Astrocyte (in vitro differentiated cells and primary cell): ENCODE measurements around the gene CEP41. TPM values are rescaled to one million over a fixed set of nuclear protein-coding genes. Genes with fewer than 3 reads are reported as not detected.
A peak's percentile ranks its signal among the peaks of the same experiment; 100 is the strongest.

ENCODE experiments used
- DNase-seq: peaks from one replicate; pipeline ENCODE4 v3.0.0-alpha.2; 2010; ENCODE audit warnings: low read depth
- FAIRE-seq: peaks from 2 replicates; lab custom pipeline; 2011; peaks lifted over from hg19 to GRCh38; lab: Jason Lieb, UNC
- H2AFZ ChIP-seq: 2 replicates; pipeline ENCODE4 v1.6.0; 2012; ENCODE audit warnings: low read depth, low read length, inconsistent platforms
- H3K27ac ChIP-seq: 2 replicates; pipeline ENCODE4 v1.5.1; 2011; ENCODE audit warnings: low read depth, low read length, inconsistent platforms
- H3K27me3 ChIP-seq: 2 replicates; pipeline ENCODE4 v1.6.0; 2011; ENCODE audit warnings: low read length, inconsistent platforms; ENCODE audit not compliant: insufficient read depth
- H3K36me3 ChIP-seq: 2 replicates; pipeline ENCODE4 v1.5.1; 2011; ENCODE audit warnings: low read length, inconsistent platforms; ENCODE audit not compliant: insufficient read depth
- H3K4me1 ChIP-seq: 2 replicates; pipeline ENCODE4 v1.5.1; 2011; ENCODE audit warnings: low read length, inconsistent platforms; ENCODE audit not compliant: insufficient read depth
- H3K4me2 ChIP-seq: 2 replicates; pipeline ENCODE4 v1.6.0; 2012; ENCODE audit warnings: low read length, inconsistent platforms
- H3K4me3 ChIP-seq: 2 replicates; pipeline ENCODE4 v1.5.1; 2011; ENCODE audit warnings: low read depth, mild to moderate bottlenecking, low read length, inconsistent platforms; ENCODE audit not compliant: insufficient read depth
- H3K79me2 ChIP-seq: 2 replicates; pipeline ENCODE4 v1.6.0; 2012; ENCODE audit warnings: mild to moderate bottlenecking, low read length, inconsistent platforms; ENCODE audit not compliant: insufficient read depth
- H3K9ac ChIP-seq: 2 replicates; pipeline ENCODE4 v1.6.0; 2012; ENCODE audit warnings: mild to moderate bottlenecking, low read length, inconsistent platforms
- H3K9me3 ChIP-seq: 2 replicates; pipeline ENCODE4 v1.5.1; 2012; ENCODE audit warnings: low read depth, mild to moderate bottlenecking, low read length, inconsistent platforms; ENCODE audit not compliant: insufficient read depth
- H4K20me1 ChIP-seq: 2 replicates; pipeline ENCODE4 v1.6.0; 2012; ENCODE audit warnings: low read length, inconsistent platforms; ENCODE audit not compliant: insufficient read depth
- H3K27ac Mint-ChIP-seq: one replicate; pipeline ENCODE4 v1.8.0; 2021; ENCODE audit warnings: mild to moderate bottlenecking, mixed read lengths; ENCODE audit not compliant: unreplicated experiment
- H3K27me3 Mint-ChIP-seq: one replicate; pipeline ENCODE4 v1.8.0; 2021; ENCODE audit warnings: low read depth, mixed read lengths; ENCODE audit not compliant: unreplicated experiment
- H3K36me3 Mint-ChIP-seq: one replicate; pipeline ENCODE4 v1.8.0; 2021; ENCODE audit warnings: low read depth, mixed read lengths; ENCODE audit not compliant: unreplicated experiment
- H3K4me1 Mint-ChIP-seq: one replicate; pipeline ENCODE4 v1.8.0; 2021; ENCODE audit warnings: low read depth, mixed read lengths; ENCODE audit not compliant: unreplicated experiment
- H3K4me3 Mint-ChIP-seq: one replicate; pipeline ENCODE4 v1.8.0; 2021; ENCODE audit warnings: mild to moderate bottlenecking, moderate library complexity, mixed read lengths; ENCODE audit not compliant: unreplicated experiment
- H3K9me3 Mint-ChIP-seq: one replicate; pipeline ENCODE4 v1.8.0; 2021; ENCODE audit warnings: mild to moderate bottlenecking, mixed read lengths; ENCODE audit not compliant: unreplicated experiment
- EZH2 ChIP-seq: IDR thresholded peaks from 2 replicates; pipeline ENCODE4 v1.6.1; 2012; ENCODE audit warnings: mild to moderate bottlenecking, low read length, inconsistent platforms; ENCODE audit not compliant: insufficient read depth
- total RNA-seq: library from RNA; stranded (reverse); gene quantifications from 2 replicates; pipeline ENCODE4 v1.2.1, GENCODE V29; 2021
- TF ChIP-seq, protein P1 (sequence below): IDR thresholded peaks from 2 replicates; pipeline ENCODE4 v1.5.1; 2011; ENCODE audit warnings: low read depth, mild to moderate bottlenecking, inconsistent platforms, low read length, moderate library complexity; ENCODE audit not compliant: insufficient read depth

Gene CEP41
- total RNA-seq, 1 donor from 2014 or later: 16.4 TPM

DNA sequence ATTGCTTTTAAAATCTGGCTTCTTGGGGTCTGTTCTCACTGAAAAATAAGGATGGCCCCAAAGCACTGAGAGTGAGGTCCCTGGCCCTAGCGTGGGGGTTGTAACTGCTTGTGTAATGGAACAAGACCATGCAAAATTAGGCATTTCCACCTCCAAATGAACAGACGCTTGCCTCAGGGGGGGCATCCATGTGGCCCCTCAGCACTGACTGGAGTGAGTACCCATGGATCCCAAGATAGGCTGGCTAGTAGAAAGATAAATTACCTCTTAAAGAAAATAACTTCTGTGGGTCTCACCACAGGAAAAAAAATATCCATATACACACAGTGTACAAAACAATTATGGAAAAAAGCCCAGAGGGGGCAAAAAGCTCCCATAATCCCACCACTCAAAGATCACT, 75.7 kb downstream of the CEP41 start:
- no peak for FAIRE-seq
- H3K27ac Mint-ChIP-seq: peak overlapping the region; percentile 42
- H3K4me3 ChIP-seq: no peak overlapping the region
- peak overlapping the region; percentile 91 for H3K27ac ChIP-seq
- H4K20me1 ChIP-seq: no peaks in the 10 kb centered on the region
- no peaks in the 10 kb centered on the region for H3K79me2 ChIP-seq
- no peaks in the 10 kb centered on the region for H3K27me3 Mint-ChIP-seq
- H3K4me1 ChIP-seq: peaks cover 48% of the 10 kb centered on the region
- peaks cover 39% of the 10 kb centered on the region for H3K4me1 Mint-ChIP-seq
- peak overlapping the region; percentile 66 for H3K4me2 ChIP-seq
- H3K36me3 ChIP-seq: no peaks in the 10 kb centered on the region
- H3K9me3 ChIP-seq: peaks cover 6% of the 10 kb centered on the region
- DNase-seq: peak; percentile 79
- no peak for TF ChIP-seq EZH2
- TF ChIP-seq, protein P1, sequence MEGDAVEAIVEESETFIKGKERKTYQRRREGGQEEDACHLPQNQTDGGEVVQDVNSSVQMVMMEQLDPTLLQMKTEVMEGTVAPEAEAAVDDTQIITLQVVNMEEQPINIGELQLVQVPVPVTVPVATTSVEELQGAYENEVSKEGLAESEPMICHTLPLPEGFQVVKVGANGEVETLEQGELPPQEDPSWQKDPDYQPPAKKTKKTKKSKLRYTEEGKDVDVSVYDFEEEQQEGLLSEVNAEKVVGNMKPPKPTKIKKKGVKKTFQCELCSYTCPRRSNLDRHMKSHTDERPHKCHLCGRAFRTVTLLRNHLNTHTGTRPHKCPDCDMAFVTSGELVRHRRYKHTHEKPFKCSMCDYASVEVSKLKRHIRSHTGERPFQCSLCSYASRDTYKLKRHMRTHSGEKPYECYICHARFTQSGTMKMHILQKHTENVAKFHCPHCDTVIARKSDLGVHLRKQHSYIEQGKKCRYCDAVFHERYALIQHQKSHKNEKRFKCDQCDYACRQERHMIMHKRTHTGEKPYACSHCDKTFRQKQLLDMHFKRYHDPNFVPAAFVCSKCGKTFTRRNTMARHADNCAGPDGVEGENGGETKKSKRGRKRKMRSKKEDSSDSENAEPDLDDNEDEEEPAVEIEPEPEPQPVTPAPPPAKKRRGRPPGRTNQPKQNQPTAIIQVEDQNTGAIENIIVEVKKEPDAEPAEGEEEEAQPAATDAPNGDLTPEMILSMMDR: no peak
- no peak overlapping the region for H2AFZ ChIP-seq
- peak overlapping the region; percentile 33 for H3K9ac ChIP-seq
- no peaks in the 10 kb centered on the region for H3K36me3 Mint-ChIP-seq
- no peak overlapping the region for H3K4me3 Mint-ChIP-seq
- peaks cover 7% of the 10 kb centered on the region for H3K9me3 Mint-ChIP-seq
- H3K27me3 ChIP-seq: no peaks in the 10 kb centered on the region

DNA sequence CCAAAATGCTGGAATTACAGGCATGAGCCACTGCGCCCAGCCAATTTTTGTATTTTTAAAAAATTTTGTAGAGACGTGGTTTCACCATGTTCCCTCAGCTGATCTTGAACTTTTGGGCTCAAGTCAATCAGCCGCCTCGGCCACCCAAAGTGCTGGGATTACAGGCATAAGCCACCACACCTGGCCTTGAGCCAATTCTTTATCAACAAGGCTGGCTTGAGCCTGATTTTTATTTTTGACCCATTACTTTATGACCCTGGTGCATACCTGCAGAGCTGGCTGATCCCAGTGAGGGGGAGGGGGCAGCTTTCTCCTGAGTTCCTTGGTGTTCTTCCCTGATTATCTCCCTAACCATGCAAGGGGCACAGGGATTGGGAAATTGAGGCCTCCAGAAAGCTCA, 76.4 kb downstream of the CEP41 start:
- Mint-ChIP-seq H3K4me3 (no peak overlapping the region), H3K27ac (no peak overlapping the region), H3K4me1 (peaks cover 33% of the 10 kb centered on the region), H3K9me3 (peaks cover 11% of the 10 kb centered on the region), H3K36me3 (no peaks in the 10 kb centered on the region), H3K27me3 (no peaks in the 10 kb centered on the region)
- H3K9ac ChIP-seq: peak overlapping the region; percentile 33
- H3K27ac ChIP-seq: peak overlapping the region; percentile 91
- peak overlapping the region; percentile 66 for H3K4me2 ChIP-seq
- H3K9me3 ChIP-seq: peaks cover 7% of the 10 kb centered on the region
- peaks cover 42% of the 10 kb centered on the region for H3K4me1 ChIP-seq
- H2AFZ ChIP-seq: no peak overlapping the region
- no peaks in the 10 kb centered on the region for H3K79me2 ChIP-seq
- no peak for FAIRE-seq
- H3K4me3 ChIP-seq: no peak overlapping the region
- DNase-seq: no peak
- no peaks in the 10 kb centered on the region for H4K20me1 ChIP-seq
- no peaks in the 10 kb centered on the region for H3K27me3 ChIP-seq
- no peaks in the 10 kb centered on the region for H3K36me3 ChIP-seq
- no peak for TF ChIP-seq EZH2
- TF ChIP-seq, protein P1: no peak

DNA sequence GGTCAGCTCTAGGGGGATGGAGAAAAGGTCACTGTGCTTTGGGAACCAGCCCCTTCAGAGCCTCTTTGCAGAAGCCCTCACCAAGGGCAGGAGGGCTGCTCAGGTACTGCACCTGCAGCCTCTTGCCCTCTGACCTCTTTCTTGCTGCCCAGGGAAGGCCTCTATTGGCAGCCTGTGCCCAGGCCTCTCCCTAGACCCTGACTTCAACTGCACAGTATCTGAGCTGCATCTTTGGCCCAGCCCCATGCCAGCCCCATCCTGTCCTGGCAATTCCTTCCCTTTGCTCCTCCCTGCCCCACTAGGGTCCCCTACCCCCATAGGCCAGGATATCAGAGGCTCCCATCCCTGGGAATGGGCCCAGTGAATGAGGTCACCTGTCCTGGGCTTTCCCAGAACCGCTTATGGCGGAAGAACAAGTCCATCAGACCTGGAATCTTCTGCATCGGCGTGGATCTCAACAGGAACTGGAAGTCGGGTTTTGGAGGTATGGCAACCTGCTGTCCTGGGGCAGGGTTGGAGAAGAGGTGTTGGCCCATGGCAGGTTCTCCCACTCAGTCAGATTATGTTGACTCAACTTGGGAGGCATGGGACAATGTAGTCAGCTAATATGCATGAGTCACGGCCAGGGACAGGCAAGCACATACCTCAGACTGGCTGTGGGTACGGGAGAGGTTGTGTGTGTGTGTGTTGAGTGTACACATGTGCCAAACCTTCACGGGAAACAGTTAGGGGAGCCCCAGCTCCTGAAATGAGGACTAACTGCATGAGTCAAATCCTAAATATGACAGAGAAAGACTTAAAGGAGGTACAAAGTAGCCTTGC, 77.6 kb downstream of the CEP41 start:
- H3K4me3 Mint-ChIP-seq: no peak overlapping the region

More for the DNA sequence above, 77.6 kb downstream of the CEP41 start:
- Histone ChIP-seq H3K79me2 (no peaks in the 10 kb centered on the region), H4K20me1 (no peaks in the 10 kb centered on the region), H3K4me3 (no peak overlapping the region), H3K27ac (peak overlapping the region; percentile 91), H2AFZ (no peak overlapping the region), H3K27me3 (no peaks in the 10 kb centered on the region), H3K36me3 (no peaks in the 10 kb centered on the region), H3K4me1 (peaks cover 36% of the 10 kb centered on the region), H3K4me2 (peak overlapping the region; percentile 59), H3K9ac (peak overlapping the region; percentile 68), H3K9me3 (peaks cover 14% of the 10 kb centered on the region)
- no peaks in the 10 kb centered on the region for H3K27me3 Mint-ChIP-seq
- TF ChIP-seq, protein P1: no peak
- TF ChIP-seq EZH2: no peak
- H3K36me3 Mint-ChIP-seq: no peaks in the 10 kb centered on the region
- FAIRE-seq (peak; percentile 92), DNase-seq (peak; percentile 100)
- H3K4me1 Mint-ChIP-seq: peaks cover 26% of the 10 kb centered on the region
- peaks cover 17% of the 10 kb centered on the region for H3K9me3 Mint-ChIP-seq
- H3K27ac Mint-ChIP-seq: peak overlapping the region; percentile 51
